Mucosa of gallbladder (tissue), 1 donor: ENCODE results near the gene DCANP1. TPM values are rescaled to one million over a fixed set of nuclear protein-coding genes. Genes with fewer than 3 reads are reported as not detected.
"Not testable (repeated sequence)": the region's sequence is repeated elsewhere in the genome, so short reads cannot be mapped to it uniquely, and the experiment has no call there.

Experiments
- DNase-seq: peaks from one replicate; pipeline ENCODE4 v3.0.0-alpha.2; 2020; ENCODE audit warnings: low spot score
- total RNA-seq: library from RNA; stranded (reverse); gene quantifications from one replicate; pipeline ENCODE4 v1.2.1, GENCODE V29; 2021
- donor health status: DM: no; HTN: no; CAD: no.

The DCANP1 gene
- 0.09 TPM for total RNA-seq

DNA sequence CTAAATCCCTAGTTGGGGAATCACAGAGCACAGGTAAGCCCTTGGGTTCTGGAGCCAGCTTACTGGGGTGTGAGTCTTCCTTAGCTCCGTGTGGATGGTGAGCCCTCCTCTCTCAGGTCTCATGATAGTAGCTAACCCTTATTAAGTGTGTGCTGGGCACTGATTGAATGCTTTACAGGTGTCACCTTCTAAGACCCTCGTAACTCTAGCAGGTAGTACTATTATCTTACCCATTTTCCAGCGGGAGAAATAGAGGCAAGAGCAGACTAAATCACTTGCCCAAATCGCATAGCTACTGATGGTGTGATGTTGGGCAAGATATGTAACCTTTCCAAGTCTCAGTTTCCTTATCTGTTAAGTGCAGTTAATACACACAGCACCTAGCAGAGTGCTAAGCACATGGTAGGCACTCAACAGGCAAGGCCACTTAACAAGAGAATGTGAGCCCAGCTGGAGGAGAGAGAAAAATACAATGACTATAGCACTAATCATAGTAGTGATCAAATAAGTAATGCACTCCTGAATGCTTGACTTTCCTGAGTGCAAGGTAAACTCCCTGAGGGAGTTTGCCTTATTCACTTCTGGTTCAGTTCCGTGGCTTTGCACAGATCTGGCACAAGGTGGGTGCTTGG lies at the start of gene DCANP1:
DCANP1 (minus strand) TSS at position 51 of the 632 bp plus-strand sequence. CDS start 240 bp downstream, outside the sequence.
- no peak for DNase-seq

DNA sequence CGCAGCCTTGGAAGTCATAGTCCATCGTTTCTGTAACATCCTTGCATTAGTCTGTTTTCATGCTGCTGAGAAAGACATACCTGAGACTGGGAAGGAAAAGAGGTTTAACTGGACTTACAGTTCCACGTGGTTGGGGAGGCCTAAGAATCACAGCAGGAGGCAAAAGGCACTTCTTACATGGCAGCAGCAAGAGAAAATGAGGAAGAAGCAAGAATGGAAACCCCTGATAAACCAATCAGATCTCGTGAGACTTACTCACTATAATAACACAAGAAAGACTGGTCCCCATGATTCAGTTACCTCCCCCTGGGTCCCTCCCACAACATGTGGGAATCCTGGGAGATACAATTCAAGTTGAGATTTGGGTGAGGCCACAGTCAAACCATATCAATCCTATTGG lies 48.4 kb upstream of the DCANP1 start:
- DNase-seq = not testable (repeated sequence)

DNA sequence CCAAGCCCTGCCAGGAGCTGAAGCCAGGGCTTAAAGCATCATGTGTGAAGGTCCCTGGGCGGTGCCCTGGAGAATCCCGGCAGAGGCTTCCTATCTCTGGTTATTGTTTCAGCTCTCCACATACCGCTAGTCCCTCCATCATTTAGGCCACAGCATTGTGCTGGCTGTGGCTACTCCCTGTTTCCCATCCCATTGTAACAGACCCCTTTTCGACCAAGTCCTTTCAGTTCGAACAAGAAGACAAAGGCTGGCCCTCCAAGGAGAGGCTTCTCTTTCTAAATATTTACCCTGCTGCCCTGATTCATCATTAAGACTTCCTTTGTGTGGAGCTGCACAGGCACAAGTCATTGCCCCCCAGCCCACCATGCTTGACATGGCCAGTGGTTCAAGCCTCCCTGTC lies 47.0 kb upstream of the DCANP1 start:
- DNase-seq = no peak

DNA sequence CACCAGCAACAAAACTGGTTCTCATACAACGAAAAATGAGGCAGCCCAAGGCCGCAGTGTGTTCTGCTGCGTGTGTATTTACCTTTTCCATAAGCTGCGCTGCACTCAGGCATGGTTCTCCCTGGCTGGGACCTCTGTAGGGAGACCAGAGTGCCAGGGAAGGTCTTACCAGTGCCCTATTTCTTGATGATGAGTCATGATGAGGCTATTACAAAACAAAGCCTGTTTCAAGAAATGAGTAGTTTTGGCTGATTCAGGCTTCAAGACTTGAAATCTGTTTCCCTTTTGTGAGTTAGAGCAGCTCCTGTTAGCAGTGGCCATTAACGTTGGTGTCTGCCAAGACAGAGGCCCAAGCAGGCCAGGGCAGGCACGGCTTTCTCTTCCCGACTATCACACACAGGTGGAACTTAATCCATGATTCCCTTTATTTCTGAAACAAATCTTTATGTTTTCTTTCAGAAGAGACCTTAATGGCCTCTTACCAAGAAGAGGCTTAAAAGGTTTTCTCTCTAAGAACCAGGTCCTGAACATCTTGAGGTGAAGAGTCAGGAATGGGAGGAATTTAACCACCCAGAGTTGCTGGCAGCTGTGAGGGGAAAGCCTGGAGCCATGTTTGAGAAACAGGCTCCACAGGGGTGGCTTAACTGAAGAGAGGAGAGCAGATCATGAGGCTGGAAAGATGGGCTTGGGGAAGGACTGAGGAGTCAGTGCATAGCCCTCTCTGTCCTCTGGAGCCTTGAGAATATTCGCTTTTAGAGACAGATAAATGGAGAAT lies 46.4 kb upstream of the DCANP1 start:
- no peak for DNase-seq

- DNase-seq = no peak
Measured at GRCh38 chr5:135492319-135492626, 45.1 kb upstream of the DCANP1 start.

GRCh38 chr5:135491552-135492318 lies 44.6 kb upstream of the DCANP1 start:
- DNase-seq = no peak

GRCh38 chr5:135491038-135491551 lies 43.9 kb upstream of the DCANP1 start:
- DNase-seq = no peak

DNA sequence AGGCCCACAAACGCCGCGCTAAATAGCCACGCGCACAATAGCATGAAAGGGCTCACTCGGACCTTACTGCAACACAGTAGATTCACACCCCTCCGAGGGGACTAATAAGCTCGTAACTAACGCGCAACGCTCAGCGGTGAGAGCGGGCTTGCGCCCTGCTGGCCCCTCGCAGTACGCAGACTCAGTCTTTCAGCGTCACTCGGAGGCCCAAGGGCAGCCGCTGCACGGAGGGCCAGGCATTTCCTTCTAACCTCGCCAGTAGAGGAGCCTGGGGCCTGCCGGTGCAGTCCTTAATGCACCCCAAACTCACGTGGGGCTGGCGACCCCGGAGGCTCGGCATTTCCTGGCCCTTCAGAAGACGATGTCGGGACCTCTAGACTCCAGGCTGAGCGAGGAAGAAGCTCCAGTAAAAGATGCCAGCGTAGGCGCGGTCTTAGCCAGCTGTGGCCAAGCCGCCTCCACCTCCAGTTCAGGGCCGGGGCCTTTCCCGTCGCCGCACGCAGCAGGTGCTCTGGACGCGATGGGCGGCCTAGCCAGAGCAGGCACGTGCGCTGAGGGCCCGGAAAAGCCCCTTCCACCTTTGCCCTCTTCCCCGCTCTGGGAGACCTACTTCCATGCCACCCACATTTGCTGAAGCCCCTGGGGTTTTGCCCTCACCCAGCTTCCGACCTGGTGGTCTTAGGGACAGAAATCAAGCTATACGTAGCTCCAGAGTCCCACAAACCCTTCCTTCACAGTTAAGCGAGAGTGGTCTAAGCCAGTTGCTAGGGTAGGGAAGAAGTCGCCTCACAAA lies 43.3 kb upstream of the DCANP1 start:
- no peak for DNase-seq

- DNase-seq = no peak
Measured at GRCh38 chr5:135489466-135490244, 42.5 kb upstream of the DCANP1 start.

GRCh38 chr5:135488727-135489465 lies 41.7 kb upstream of the DCANP1 start:
- no peak for DNase-seq

GRCh38 chr5:135487839-135488514 lies 40.8 kb upstream of the DCANP1 start:
- DNase-seq = no peak

- DNase-seq = no peak
Measured at GRCh38 chr5:135487037-135487395, 39.9 kb upstream of the DCANP1 start.

DNA sequence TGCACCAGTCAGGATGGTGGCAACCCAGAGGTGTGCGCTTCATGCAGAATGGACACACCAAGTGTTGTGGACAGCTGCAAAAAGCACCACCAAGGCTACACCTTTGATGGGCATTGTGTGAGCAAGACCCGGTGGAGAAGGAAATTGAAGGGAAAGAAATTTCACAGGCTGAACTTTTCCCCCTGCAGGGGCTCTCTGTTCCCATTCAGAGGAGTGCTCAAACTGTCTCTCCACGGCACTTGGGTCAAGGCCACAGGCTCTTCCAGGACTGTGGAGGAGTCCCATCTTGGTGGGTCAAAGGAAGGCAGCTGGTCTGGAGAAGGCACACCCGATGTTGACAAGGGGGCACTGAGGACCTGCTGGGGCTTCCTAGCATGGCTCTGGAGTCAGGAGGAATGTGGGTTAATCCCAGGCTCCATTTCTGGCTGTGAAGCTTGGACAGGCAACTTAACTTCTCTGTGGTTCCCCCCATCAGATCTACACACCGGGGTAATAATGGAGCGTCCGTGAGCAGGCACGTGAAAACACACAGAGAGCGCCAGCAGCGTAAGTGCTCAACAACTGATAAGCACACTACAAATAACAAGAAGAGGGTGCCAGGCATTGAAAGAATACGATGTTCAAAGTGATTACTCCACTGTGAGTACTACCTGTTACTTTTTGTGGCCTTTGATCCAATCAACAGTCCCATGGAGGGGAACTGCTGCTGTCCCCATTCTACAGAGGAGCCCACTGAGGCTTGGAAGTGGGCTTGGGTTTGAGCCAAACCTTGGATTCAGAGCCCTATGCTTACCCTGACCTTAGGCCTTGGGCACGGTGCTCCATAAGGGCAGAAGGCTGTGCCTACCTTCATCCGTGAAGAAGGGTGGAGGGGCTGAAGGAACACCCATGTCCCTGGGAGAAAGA lies 39.2 kb upstream of the DCANP1 start:
- no peak for DNase-seq

DNA sequence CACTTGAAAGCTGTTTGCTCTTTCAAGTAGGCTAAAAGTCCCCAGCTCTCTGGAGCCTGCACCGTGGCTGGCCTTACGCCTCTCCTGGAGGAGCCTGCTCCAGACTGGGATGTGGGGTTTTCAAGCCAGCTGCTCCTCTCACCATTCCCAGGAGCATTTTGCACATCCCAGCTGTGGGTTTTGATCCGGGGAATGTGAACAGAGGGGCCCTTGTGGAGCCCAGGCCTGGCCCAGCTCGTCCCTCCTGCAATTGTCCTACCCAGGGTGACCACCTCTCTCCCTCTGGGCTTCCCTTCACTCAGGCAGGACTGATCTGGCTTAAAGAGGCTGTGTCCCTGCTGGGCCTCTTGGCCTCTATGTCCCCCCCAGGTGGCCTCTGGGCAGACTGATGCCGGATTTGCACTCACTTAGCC lies 37.5 kb upstream of the DCANP1 start:
- no peak for DNase-seq

DNA sequence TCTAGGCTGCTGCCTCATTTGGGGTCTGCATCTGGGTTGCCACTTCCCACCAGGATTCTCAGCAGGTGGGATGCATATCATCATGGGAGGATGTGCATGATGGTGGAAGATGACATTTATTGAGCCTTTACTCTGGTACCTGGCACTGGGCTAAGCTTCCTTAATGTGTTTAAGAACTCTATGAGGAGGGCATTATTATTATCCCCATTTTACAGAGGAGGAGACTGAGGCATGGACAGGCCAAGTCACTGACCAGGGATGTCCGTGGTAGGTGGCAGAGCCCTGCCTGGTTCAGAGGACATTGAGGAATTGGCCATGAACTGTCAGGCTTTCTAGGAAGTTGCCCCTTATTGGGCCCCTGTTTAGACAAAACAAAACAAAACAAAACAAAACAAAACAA lies 36.1 kb upstream of the DCANP1 start:
- no peak for DNase-seq

DNA sequence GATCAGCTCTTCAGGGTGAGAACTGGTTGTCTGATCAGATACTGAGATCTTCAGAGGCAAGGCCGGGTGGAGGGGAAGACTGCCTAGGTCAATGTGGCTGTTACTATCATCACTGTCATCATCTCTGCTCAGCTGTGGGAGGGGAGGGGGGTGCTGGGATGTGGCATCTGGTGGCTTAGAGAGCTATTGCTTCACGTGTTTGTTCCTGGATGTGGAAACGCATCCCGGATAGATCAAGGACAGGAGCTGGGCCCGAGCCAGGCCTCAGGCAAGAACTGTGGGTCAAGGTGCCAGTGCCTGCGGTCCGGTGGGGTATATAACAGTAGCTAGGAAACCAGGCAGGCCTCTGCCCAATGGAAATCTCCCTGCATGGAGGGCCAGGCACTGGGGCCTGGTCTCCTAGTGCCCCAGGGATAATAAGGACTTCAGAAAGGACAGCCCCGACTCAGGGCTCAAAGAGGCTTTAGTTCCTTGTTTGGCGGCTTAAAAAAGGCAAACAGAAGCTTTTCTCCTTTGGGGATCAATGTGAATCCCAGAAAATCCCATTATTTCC lies 35.3 kb upstream of the DCANP1 start:
- DNase-seq = no peak

DNA sequence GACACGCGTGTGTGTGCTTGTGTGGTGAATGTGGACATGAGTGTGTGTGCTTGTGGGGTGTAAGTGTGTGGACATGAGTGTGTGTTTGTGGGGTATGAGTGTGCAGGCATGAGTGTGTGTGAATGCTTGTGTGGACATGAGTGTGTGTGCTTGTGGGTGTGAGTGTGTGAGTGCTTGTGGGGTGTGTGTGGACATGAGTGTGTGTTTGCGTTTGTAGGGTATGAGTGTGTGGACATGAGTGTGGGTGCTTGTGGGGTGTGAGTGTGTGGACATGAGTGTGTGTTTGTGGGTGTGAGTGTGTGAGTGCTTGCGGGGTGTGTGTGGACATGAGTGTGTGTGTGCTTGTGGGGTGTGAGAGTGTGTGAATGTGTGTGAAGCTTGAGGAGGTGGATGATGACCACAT lies 34.8 kb upstream of the DCANP1 start:
- DNase-seq = no peak

GRCh38 chr5:135481387-135481786 lies 34.2 kb upstream of the DCANP1 start:
- no peak for DNase-seq
